ENCODE data around the gene SUN1. TPM values are rescaled to one million over a fixed set of nuclear protein-coding genes. Genes with fewer than 3 reads are reported as not detected.

Gene SUN1
- total and polyA plus RNA-seq, 4 donors: 24.8 to 162 (median 40.1) TPM

DNA sequence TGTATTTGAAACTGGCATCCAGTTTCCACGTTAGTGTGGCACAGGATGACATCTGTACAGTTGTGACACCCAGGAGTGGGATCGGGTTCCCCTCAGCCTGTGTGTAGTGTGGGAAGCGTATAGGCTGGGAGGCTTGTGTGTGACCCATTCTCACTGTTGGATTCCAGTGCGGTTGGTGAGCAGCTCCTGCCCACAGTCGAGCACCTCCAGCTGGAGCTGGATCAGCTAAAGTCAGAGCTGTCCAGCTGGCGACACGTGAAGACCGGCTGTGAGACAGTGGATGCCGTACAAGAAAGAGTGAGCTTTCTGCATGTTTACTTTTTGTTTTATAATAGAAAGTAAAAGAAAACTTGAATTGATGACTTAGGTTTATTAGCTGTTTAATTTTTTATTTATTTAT is 25.4 kb downstream of the SUN1 start:
- Histone ChIP-seq H3K4me3 (ENCODE audit: low read depth in 1 of 3, low read length in 3 of 3) (no peak overlapping the region), H3K27ac (ENCODE audit: low read depth in 1 of 2, low read length in 2 of 2) (peak overlapping the region; percentile 49 to 93), H3K36me3 (ENCODE audit: control insufficient read depth in 4 of 4, insufficient read depth in 3 of 4, low read depth in 1 of 4, low read length in 3 of 4) (peaks cover 9 to 51% (median 36%) of the 10 kb centered on the region in 4 donors), H3K27me3 (ENCODE audit: control insufficient read depth in 4 of 4, insufficient read depth in 4 of 4, low read length in 3 of 4) (no peaks in the 10 kb centered on the region), H3K9me3 (ENCODE audit: control insufficient read depth in 4 of 4, low read length in 3 of 4) (no peaks in the 10 kb centered on the region), H3K4me1 (ENCODE audit: control insufficient read depth in 4 of 4, insufficient read depth in 4 of 4, low read length in 3 of 4) (peaks cover 11 to 37% (median 22%) of the 10 kb centered on the region in 4 donors), H3K9ac (ENCODE audit: low read depth in 1 of 2, low read length in 2 of 2) (peak overlapping the region in 1 of 2 donors; percentile 75)
- no peak for TF ChIP-seq GABPA (IDR thresholded peaks at IDR 0.05 in 1 of 2, conservative IDR thresholded peaks at IDR 0.05 in 1 of 2)
- TF ChIP-seq, protein P1, sequence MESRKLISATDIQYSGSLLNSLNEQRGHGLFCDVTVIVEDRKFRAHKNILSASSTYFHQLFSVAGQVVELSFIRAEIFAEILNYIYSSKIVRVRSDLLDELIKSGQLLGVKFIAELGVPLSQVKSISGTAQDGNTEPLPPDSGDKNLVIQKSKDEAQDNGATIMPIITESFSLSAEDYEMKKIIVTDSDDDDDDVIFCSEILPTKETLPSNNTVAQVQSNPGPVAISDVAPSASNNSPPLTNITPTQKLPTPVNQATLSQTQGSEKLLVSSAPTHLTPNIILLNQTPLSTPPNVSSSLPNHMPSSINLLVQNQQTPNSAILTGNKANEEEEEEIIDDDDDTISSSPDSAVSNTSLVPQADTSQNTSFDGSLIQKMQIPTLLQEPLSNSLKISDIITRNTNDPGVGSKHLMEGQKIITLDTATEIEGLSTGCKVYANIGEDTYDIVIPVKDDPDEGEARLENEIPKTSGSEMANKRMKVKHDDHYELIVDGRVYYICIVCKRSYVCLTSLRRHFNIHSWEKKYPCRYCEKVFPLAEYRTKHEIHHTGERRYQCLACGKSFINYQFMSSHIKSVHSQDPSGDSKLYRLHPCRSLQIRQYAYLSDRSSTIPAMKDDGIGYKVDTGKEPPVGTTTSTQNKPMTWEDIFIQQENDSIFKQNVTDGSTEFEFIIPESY (IDR thresholded peaks at IDR 0.05): no peak
- TF ChIP-seq, protein P2, sequence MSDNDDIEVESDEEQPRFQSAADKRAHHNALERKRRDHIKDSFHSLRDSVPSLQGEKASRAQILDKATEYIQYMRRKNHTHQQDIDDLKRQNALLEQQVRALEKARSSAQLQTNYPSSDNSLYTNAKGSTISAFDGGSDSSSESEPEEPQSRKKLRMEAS (IDR thresholded peaks at IDR 0.05): no peak
- TF ChIP-seq YY1 (IDR thresholded peaks at IDR 0.05): no peak
- TF ChIP-seq SP1 (IDR thresholded peaks at IDR 0.05): no peak
- no peak for TF ChIP-seq NR2F2 (IDR thresholded peaks at IDR 0.05)
- no peak for TF ChIP-seq RAD21 (IDR thresholded peaks at IDR 0.05)
- TF ChIP-seq FOXA2 (IDR thresholded peaks at IDR 0.05): no peak
- no peak for TF ChIP-seq JUND (IDR thresholded peaks at IDR 0.05)
- no peak for DNase-seq (ENCODE audit: low spot score)
- WGBS: 74% methylated on average over 9 of the region's 9 CpGs

DNA sequence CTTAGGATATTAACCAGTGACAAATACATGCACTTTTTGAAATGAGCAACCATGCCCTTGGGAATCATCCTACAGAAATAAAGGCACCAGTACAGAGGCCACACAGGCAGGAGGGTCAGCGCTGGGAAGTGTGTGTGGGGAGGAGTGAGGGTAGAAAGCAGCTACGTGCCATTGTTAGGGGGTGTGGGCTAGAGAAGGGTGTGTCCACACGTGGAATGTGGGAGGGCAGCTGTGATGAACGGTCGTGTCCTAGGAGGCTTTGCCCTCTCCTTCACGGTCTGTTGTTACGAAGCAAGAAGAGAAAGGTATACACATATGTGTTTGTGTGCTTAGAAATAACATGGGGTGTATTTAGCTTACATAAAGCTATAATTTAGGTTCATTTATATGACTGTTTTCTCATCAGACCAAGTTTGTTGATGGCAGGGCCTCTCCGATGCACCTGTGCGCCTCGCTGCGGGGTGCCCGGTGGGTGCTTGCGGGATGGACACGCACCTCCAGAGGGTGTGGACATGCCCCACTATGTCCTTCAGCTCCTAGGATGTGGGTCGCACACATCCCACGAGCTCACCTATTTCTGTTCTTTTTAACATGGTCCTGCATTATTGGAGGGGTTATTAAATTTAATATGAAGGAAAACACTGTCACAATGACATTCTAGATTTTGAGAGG is 27.2 kb downstream of the SUN1 start:
- Histone ChIP-seq H3K4me1 (ENCODE audit: control insufficient read depth in 4 of 4, insufficient read depth in 4 of 4, low read length in 3 of 4) (peaks cover 11 to 37% (median 22%) of the 10 kb centered on the region in 4 donors), H3K9me3 (ENCODE audit: control insufficient read depth in 4 of 4, low read length in 3 of 4) (no peaks in the 10 kb centered on the region), H3K36me3 (ENCODE audit: control insufficient read depth in 4 of 4, insufficient read depth in 3 of 4, low read depth in 1 of 4, low read length in 3 of 4) (peaks cover 2 to 39% (median 24%) of the 10 kb centered on the region in 4 donors), H3K27me3 (ENCODE audit: control insufficient read depth in 4 of 4, insufficient read depth in 4 of 4, low read length in 3 of 4) (no peaks in the 10 kb centered on the region), H3K4me3 (ENCODE audit: low read depth in 1 of 3, low read length in 3 of 3) (no peak overlapping the region), H3K27ac (ENCODE audit: low read depth in 1 of 2, low read length in 2 of 2) (no peak overlapping the region), H3K9ac (ENCODE audit: low read depth in 1 of 2, low read length in 2 of 2) (no peak overlapping the region)
- TF ChIP-seq YY1 (IDR thresholded peaks at IDR 0.05): no peak
- TF ChIP-seq, protein P3, sequence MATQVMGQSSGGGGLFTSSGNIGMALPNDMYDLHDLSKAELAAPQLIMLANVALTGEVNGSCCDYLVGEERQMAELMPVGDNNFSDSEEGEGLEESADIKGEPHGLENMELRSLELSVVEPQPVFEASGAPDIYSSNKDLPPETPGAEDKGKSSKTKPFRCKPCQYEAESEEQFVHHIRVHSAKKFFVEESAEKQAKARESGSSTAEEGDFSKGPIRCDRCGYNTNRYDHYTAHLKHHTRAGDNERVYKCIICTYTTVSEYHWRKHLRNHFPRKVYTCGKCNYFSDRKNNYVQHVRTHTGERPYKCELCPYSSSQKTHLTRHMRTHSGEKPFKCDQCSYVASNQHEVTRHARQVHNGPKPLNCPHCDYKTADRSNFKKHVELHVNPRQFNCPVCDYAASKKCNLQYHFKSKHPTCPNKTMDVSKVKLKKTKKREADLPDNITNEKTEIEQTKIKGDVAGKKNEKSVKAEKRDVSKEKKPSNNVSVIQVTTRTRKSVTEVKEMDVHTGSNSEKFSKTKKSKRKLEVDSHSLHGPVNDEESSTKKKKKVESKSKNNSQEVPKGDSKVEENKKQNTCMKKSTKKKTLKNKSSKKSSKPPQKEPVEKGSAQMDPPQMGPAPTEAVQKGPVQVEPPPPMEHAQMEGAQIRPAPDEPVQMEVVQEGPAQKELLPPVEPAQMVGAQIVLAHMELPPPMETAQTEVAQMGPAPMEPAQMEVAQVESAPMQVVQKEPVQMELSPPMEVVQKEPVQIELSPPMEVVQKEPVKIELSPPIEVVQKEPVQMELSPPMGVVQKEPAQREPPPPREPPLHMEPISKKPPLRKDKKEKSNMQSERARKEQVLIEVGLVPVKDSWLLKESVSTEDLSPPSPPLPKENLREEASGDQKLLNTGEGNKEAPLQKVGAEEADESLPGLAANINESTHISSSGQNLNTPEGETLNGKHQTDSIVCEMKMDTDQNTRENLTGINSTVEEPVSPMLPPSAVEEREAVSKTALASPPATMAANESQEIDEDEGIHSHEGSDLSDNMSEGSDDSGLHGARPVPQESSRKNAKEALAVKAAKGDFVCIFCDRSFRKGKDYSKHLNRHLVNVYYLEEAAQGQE (IDR thresholded peaks at IDR 0.05): no peak
- 87% methylated on average over 16 of the region's 16 CpGs for WGBS
- DNase-seq (ENCODE audit: low spot score): no peak

DNA sequence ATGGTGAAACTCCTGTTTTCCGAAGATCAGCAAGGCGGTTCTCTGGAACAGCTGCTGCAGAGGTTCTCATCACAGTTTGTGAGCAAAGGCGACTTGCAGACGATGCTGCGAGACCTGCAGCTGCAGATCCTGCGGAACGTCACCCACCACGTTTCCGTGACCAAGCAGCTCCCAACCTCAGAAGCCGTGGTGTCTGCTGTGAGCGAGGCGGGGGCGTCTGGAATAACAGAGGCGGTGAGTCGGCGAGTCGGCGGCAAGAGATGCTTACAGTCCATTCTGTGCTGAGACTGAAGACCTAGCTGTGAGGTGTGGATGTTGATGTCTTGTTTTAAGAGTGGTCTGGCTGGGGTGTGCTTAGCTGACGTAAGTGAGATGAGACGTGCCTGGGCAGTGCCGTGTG is 27.9 kb downstream of the SUN1 start:
- WGBS: 96% methylated on average over 21 of the region's 21 CpGs
- DNase-seq (ENCODE audit: low spot score): no peak
- no peaks in the 10 kb centered on the region for H3K27me3 ChIP-seq (ENCODE audit: control insufficient read depth in 4 of 4, insufficient read depth in 4 of 4, low read length in 3 of 4)
- TF ChIP-seq FOXA1 (IDR thresholded peaks at IDR 0.05): no peak
- no peak for TF ChIP-seq NR2F2 (IDR thresholded peaks at IDR 0.05)
- no peak for TF ChIP-seq JUND (IDR thresholded peaks at IDR 0.05)
- no peak for TF ChIP-seq TAF1 (conservative IDR thresholded peaks at IDR 0.05)
- TF ChIP-seq, protein P3 (IDR thresholded peaks at IDR 0.05): no peak
- TF ChIP-seq, protein P4, sequence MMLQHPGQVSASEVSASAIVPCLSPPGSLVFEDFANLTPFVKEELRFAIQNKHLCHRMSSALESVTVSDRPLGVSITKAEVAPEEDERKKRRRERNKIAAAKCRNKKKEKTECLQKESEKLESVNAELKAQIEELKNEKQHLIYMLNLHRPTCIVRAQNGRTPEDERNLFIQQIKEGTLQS (IDR thresholded peaks at IDR 0.05): no peak
- no peak for TF ChIP-seq RXRA (IDR thresholded peaks at IDR 0.05)
- no peak for TF ChIP-seq HNF4G (IDR thresholded peaks at IDR 0.05)
- no peak for TF ChIP-seq SP1 (IDR thresholded peaks at IDR 0.05)
- TF ChIP-seq, protein P5, sequence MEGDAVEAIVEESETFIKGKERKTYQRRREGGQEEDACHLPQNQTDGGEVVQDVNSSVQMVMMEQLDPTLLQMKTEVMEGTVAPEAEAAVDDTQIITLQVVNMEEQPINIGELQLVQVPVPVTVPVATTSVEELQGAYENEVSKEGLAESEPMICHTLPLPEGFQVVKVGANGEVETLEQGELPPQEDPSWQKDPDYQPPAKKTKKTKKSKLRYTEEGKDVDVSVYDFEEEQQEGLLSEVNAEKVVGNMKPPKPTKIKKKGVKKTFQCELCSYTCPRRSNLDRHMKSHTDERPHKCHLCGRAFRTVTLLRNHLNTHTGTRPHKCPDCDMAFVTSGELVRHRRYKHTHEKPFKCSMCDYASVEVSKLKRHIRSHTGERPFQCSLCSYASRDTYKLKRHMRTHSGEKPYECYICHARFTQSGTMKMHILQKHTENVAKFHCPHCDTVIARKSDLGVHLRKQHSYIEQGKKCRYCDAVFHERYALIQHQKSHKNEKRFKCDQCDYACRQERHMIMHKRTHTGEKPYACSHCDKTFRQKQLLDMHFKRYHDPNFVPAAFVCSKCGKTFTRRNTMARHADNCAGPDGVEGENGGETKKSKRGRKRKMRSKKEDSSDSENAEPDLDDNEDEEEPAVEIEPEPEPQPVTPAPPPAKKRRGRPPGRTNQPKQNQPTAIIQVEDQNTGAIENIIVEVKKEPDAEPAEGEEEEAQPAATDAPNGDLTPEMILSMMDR (IDR thresholded peaks at IDR 0.05; ENCODE audit: low read depth, low read length, missing input control): no peak

More for the DNA sequence above, 27.9 kb downstream of the SUN1 start:
- H3K9me3 ChIP-seq (ENCODE audit: control insufficient read depth in 4 of 4, low read length in 3 of 4): no peaks in the 10 kb centered on the region
- peaks cover 2 to 41% (median 25%) of the 10 kb centered on the region in 4 donors for H3K36me3 ChIP-seq (ENCODE audit: control insufficient read depth in 4 of 4, insufficient read depth in 3 of 4, low read depth in 1 of 4, low read length in 3 of 4)
- H3K27ac ChIP-seq (ENCODE audit: low read depth in 1 of 2, low read length in 2 of 2): no peak overlapping the region
- H3K4me3 ChIP-seq (ENCODE audit: low read depth in 1 of 3, low read length in 3 of 3): no peak overlapping the region
- H3K9ac ChIP-seq (ENCODE audit: low read depth in 1 of 2, low read length in 2 of 2): no peak overlapping the region
- H3K4me1 ChIP-seq (ENCODE audit: control insufficient read depth in 4 of 4, insufficient read depth in 4 of 4, low read length in 3 of 4): peaks cover 11 to 34% (median 21%) of the 10 kb centered on the region in 4 donors
